PC-3 (cell line): ENCODE data around the gene PAGR1.

Experiments
- CTCF ChIP-seq: fragments of 300-600 bp; sonication (generic); conservative IDR thresholded peaks from 2 replicates; pipeline ENCODE4 v1.5.1; 2017; ENCODE audit warnings: antibody characterized with exemption, low read depth, mild to moderate bottlenecking, low read length
- EZH2 ChIP-seq: fragments of 300-600 bp; sonication (generic); IDR thresholded peaks from one replicate; pipeline ENCODE4 v1.6.1; 2017; ENCODE audit warnings: antibody characterized with exemption, mild to moderate bottlenecking, low read length; ENCODE audit not compliant: unreplicated experiment
- EZH2phosphoT487 ChIP-seq: fragments of 300-600 bp; sonication (generic); IDR thresholded peaks from 2 replicates; pipeline ENCODE4 v1.6.1; 2018; ENCODE audit warnings: mild to moderate bottlenecking, antibody characterized with exemption, low read length, borderline replicate concordance

GRCh38 chr16:29808219-29808900 lies 7.6 kb upstream of the PAGR1 start:
- TF ChIP-seq EZH2phosphoT487 (no peak), CTCF (no peak), EZH2 (no peak)
